ENCODE results near the gene KRT75. TPM values are rescaled to one million over a fixed set of nuclear protein-coding genes. Genes with fewer than 3 reads are reported as not detected.

The KRT75 gene
- polyA plus RNA-seq, 2 of the 4 experiments (the other 2 are of a cell fraction), result not detected

DNA sequence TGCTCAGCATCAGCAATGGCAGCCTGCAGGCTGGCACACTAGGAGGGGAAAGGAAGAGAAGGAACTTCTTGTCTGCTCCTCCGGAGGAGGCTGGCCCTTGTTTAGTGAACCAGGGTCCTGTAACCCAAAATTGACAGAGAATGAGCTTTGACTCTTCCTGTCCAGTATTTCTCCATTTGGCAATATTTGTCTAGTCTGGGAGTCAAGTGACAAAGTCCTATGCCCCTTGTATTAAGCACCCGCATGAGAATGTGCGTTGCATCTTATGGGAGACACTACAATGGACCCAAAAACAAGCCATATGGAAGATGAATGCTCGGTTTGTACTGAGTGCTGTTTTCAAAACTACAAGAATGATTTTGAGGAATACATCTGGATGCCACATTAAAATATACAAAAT, 35.7 kb upstream of the KRT75 start (continued):
- no peak for TF ChIP-seq HOXB5 (CRISPR knock-in tag; IDR thresholded peaks at IDR 0.05)
- TF ChIP-seq BHLHE40 (IDR thresholded peaks at IDR 0.05; ENCODE audit: low read depth, low read length), result no peak
- TF ChIP-seq, protein P1, sequence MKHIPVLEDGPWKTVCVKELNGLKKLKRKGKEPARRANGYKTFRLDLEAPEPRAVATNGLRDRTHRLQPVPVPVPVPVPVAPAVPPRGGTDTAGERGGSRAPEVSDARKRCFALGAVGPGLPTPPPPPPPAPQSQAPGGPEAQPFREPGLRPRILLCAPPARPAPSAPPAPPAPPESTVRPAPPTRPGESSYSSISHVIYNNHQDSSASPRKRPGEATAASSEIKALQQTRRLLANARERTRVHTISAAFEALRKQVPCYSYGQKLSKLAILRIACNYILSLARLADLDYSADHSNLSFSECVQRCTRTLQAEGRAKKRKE (CRISPR knock-in tag; IDR thresholded peaks at IDR 0.05; ENCODE audit: low read depth), result no peak
- TF ChIP-seq CBX8 (IDR thresholded peaks at IDR 0.05), result no peak
- TF ChIP-seq, protein P2, sequence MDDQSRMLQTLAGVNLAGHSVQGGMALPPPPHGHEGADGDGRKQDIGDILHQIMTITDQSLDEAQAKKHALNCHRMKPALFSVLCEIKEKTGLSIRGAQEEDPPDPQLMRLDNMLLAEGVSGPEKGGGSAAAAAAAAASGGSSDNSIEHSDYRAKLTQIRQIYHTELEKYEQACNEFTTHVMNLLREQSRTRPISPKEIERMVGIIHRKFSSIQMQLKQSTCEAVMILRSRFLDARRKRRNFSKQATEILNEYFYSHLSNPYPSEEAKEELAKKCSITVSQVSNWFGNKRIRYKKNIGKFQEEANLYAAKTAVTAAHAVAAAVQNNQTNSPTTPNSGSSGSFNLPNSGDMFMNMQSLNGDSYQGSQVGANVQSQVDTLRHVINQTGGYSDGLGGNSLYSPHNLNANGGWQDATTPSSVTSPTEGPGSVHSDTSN (IDR thresholded peaks at IDR 0.05), result no peak
- no peak for TF ChIP-seq CEBPB (IDR thresholded peaks at IDR 0.05)
- no peak for TF ChIP-seq SREBF2 (IDR thresholded peaks at IDR 0.05)

DNA sequence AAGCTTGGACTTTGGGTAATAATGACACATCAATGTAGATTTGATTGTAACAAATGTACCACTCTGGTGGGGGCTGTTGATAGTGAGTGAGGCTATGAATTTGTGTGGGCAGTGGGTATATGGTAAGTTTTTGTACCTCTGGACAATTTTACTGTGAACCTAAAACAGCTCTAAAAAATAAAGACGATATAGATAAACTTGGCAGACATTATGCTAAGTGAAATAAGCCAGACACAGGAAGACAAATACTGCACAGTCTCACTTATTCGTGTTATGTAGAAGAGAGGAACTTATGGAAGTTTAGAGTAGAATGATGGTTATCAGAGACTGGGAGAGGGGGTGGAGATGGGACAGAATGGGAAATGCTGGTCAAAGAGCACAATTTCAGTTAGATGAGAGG, 30.7 kb upstream of the KRT75 start:
- no peaks in the 10 kb centered on the region for H3K4me1 ChIP-seq
- FAIRE-seq (no peak), DNase-seq (ENCODE audit: low read depth in 1 of 2, low spot score in 1 of 2) (no peak), ATAC-seq (no peak)
- no peak overlapping the region for H3K4me3 ChIP-seq
- no peak overlapping the region for H3K27ac ChIP-seq
- TF ChIP-seq BHLHE40 (IDR thresholded peaks at IDR 0.05; ENCODE audit: low read depth, low read length), result no peak
- TF ChIP-seq MAZ (IDR thresholded peaks at IDR 0.05; ENCODE audit: borderline replicate concordance, low read depth, low read length), result no peak
- no peak for TF ChIP-seq KDM1A (IDR thresholded peaks at IDR 0.05; ENCODE audit: low read depth)
- TF ChIP-seq KDM5A (IDR thresholded peaks at IDR 0.05), result no peak
- no peak for TF ChIP-seq MAFK (IDR thresholded peaks at IDR 0.05; ENCODE audit: partially characterized antibody)
- TF ChIP-seq, protein P3, sequence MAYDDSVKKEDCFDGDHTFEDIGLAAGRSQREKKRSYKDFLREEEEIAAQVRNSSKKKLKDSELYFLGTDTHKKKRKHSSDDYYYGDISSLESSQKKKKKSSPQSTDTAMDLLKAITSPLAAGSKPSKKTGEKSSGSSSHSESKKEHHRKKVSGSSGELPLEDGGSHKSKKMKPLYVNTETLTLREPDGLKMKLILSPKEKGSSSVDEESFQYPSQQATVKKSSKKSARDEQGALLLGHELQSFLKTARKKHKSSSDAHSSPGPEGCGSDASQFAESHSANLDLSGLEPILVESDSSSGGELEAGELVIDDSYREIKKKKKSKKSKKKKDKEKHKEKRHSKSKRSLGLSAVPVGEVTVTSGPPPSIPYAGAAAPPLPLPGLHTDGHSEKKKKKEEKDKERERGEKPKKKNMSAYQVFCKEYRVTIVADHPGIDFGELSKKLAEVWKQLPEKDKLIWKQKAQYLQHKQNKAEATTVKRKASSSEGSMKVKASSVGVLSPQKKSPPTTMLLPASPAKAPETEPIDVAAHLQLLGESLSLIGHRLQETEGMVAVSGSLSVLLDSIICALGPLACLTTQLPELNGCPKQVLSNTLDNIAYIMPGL (CRISPR knock-in tag; IDR thresholded peaks at IDR 0.05; ENCODE audit: borderline replicate concordance), result no peak
- TF ChIP-seq HOXB13 (CRISPR knock-in tag; IDR thresholded peaks at IDR 0.05; ENCODE audit: low read depth), result no peak
- TF ChIP-seq RCOR1 (IDR thresholded peaks at IDR 0.05; ENCODE audit: low read depth, low read length), result no peak
- no peak for TF ChIP-seq CBX2 (IDR thresholded peaks at IDR 0.05; ENCODE audit: borderline replicate concordance, low read depth)
- no peak for TF ChIP-seq EP300 (IDR thresholded peaks at IDR 0.05)
- no peak for TF ChIP-seq SMC3 (IDR thresholded peaks at IDR 0.05)
- no peak for TF ChIP-seq SREBF2 (IDR thresholded peaks at IDR 0.05)
- TF ChIP-seq, protein P2 (IDR thresholded peaks at IDR 0.05), result no peak
- no peak for TF ChIP-seq GATA3 (IDR thresholded peaks at IDR 0.05; ENCODE audit: borderline replicate concordance)
- H3K9me3 ChIP-seq, result no peaks in the 10 kb centered on the region
- H3K4me2 ChIP-seq, result no peak overlapping the region
- WGBS (ENCODE audit: missing lambda C conversion rate), result 46% methylated on average over 2 of the region's 2 CpGs
- POLR2A ChIA-PET, result no interaction called here
- CTCF ChIA-PET, result interaction anchor here (1.1 to 1.4 kb wide), 3 partner anchors 22 to 415 kb away, joined by 3 to 4 read pairs (median 3); no protein-coding TSS in a partner anchor

DNA sequence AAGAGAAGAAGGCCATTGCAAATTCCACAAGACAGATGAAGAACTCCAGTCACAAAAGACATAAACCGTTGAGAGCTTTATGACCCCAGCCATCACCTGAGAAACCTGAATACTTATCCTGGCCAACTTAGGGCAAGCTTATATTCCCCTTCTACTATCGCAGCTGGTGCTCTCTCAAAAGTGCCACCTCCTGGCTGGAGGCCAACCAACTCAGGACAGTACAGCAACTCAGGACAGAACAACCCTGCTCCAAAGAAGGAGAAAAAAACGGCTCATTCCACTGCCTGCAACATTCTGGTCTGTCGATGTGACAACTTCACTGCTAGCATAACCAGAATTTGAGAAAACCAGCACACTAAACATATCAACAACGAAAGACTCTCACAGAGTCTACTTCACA, 27.5 kb upstream of the KRT75 start:
- H3K9me3 ChIP-seq, result no peaks in the 10 kb centered on the region
- no peak overlapping the region for H3K4me3 ChIP-seq
- WGBS (ENCODE audit: missing lambda C conversion rate), result 44% methylated on average over 5 of the region's 5 CpGs
- ATAC-seq (no peak), DNase-seq (ENCODE audit: low read depth in 1 of 2, low spot score in 1 of 2) (no peak), FAIRE-seq (no peak)
- H3K27ac ChIP-seq, result no peak overlapping the region
- H3K4me2 ChIP-seq, result no peak overlapping the region
- ChIA-PET POLR2A (no interaction called here), CTCF (no interaction called here)
- H3K4me1 ChIP-seq, result no peaks in the 10 kb centered on the region
- TF ChIP-seq MAZ (IDR thresholded peaks at IDR 0.05; ENCODE audit: borderline replicate concordance, low read depth, low read length) (no peak), GATA3 (IDR thresholded peaks at IDR 0.05; ENCODE audit: borderline replicate concordance) (no peak), ZC3H11A (IDR thresholded peaks at IDR 0.05) (no peak), MYC (IDR thresholded peaks at IDR 0.05; ENCODE audit: borderline replicate concordance, low read length) (no peak), HDAC2 (IDR thresholded peaks at IDR 0.05) (no peak), EHMT2 (IDR thresholded peaks at IDR 0.05; ENCODE audit: low read depth) (no peak), POLR2A (IDR thresholded peaks at IDR 0.05; ENCODE audit: low read length) (no peak), FOSB (CRISPR knock-in tag; IDR thresholded peaks at IDR 0.05) (no peak)
- TF ChIP-seq, protein P4, sequence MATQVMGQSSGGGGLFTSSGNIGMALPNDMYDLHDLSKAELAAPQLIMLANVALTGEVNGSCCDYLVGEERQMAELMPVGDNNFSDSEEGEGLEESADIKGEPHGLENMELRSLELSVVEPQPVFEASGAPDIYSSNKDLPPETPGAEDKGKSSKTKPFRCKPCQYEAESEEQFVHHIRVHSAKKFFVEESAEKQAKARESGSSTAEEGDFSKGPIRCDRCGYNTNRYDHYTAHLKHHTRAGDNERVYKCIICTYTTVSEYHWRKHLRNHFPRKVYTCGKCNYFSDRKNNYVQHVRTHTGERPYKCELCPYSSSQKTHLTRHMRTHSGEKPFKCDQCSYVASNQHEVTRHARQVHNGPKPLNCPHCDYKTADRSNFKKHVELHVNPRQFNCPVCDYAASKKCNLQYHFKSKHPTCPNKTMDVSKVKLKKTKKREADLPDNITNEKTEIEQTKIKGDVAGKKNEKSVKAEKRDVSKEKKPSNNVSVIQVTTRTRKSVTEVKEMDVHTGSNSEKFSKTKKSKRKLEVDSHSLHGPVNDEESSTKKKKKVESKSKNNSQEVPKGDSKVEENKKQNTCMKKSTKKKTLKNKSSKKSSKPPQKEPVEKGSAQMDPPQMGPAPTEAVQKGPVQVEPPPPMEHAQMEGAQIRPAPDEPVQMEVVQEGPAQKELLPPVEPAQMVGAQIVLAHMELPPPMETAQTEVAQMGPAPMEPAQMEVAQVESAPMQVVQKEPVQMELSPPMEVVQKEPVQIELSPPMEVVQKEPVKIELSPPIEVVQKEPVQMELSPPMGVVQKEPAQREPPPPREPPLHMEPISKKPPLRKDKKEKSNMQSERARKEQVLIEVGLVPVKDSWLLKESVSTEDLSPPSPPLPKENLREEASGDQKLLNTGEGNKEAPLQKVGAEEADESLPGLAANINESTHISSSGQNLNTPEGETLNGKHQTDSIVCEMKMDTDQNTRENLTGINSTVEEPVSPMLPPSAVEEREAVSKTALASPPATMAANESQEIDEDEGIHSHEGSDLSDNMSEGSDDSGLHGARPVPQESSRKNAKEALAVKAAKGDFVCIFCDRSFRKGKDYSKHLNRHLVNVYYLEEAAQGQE (IDR thresholded peaks at IDR 0.05), result no peak
- TF ChIP-seq, protein P5, sequence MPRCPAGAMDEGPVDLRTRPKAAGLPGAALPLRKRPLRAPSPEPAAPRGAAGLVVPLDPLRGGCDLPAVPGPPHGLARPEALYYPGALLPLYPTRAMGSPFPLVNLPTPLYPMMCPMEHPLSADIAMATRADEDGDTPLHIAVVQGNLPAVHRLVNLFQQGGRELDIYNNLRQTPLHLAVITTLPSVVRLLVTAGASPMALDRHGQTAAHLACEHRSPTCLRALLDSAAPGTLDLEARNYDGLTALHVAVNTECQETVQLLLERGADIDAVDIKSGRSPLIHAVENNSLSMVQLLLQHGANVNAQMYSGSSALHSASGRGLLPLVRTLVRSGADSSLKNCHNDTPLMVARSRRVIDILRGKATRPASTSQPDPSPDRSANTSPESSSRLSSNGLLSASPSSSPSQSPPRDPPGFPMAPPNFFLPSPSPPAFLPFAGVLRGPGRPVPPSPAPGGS (IDR thresholded peaks at IDR 0.05), result no peak
